ENCODE measurements around the gene FARP1.

GRCh38 chr13:98187965-98188261 is 45.0 kb downstream of the FARP1 start:
- TF ChIP-seq, protein P1, sequence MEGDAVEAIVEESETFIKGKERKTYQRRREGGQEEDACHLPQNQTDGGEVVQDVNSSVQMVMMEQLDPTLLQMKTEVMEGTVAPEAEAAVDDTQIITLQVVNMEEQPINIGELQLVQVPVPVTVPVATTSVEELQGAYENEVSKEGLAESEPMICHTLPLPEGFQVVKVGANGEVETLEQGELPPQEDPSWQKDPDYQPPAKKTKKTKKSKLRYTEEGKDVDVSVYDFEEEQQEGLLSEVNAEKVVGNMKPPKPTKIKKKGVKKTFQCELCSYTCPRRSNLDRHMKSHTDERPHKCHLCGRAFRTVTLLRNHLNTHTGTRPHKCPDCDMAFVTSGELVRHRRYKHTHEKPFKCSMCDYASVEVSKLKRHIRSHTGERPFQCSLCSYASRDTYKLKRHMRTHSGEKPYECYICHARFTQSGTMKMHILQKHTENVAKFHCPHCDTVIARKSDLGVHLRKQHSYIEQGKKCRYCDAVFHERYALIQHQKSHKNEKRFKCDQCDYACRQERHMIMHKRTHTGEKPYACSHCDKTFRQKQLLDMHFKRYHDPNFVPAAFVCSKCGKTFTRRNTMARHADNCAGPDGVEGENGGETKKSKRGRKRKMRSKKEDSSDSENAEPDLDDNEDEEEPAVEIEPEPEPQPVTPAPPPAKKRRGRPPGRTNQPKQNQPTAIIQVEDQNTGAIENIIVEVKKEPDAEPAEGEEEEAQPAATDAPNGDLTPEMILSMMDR (IDR thresholded peaks at IDR 0.05) = no peak
- no peak for TF ChIP-seq POLR2AphosphoS5 (IDR thresholded peaks at IDR 0.05; ENCODE audit: insufficient read depth in 1 of 2, low read depth in 1 of 2)
